ENCODE measurements around the gene GTF2A1. TPM values are rescaled to one million over a fixed set of nuclear protein-coding genes. Genes with fewer than 3 reads are reported as not detected.

Gene GTF2A1
- total RNA-seq (10 to 100 TPM; 32.1 to 33.4 TPM), polyA plus RNA-seq (10 to 100 TPM in 1 of 2 donors, 1 to 10 TPM in 1; 8.5 to 10.7 TPM)
- long read RNA-seq, donor 1, full-length matches to known transcripts: 1 of 7 reads
- long read RNA-seq, donor 1, partial matches to known transcripts: 3 of 7 reads
- long read RNA-seq, donor 1, other reads (novel, unspliced or antisense): 3 of 7 reads
- long read RNA-seq, donor 2, partial matches to known transcripts: 0 of 5 reads
- long read RNA-seq, donor 2, other reads (novel, unspliced or antisense): 5 of 5 reads

GRCh38 chr14:81220830-81221578 is at the start of gene GTF2A1:
Gene GTF2A1 (minus strand): TSS chr14:81220959. CDS start chr14:81220518, 441 bp downstream.
- Histone ChIP-seq H3K27ac (ENCODE audit: low read depth in 1 of 2, low read length in 2 of 2) (peak within 1 kb of the TSS; percentile 96 to 98), H3K36me3 (ENCODE audit: control insufficient read depth in 1 of 2, insufficient read depth in 2 of 2, low read length in 1 of 2) (no peaks in the 10 kb centered on the region), H3K4me1 (ENCODE audit: control insufficient read depth in 1 of 2, insufficient read depth in 2 of 2, low read length in 2 of 2) (peaks cover 3 to 5% of the 10 kb centered on the region in 2 donors), H3K4me3 (ENCODE audit: low read length in 2 of 2) (peak within 1 kb of the TSS; percentile 75 to 99), H3K27me3 (ENCODE audit: control insufficient read depth in 1 of 2, insufficient read depth in 2 of 2, low read length in 1 of 2) (peaks cover 0 to 1% of the 10 kb centered on the region in 2 donors), H3K9me3 (ENCODE audit: control insufficient read depth, low read length) (no peaks in the 10 kb centered on the region)
- 0% methylated on average over 69 to 84 of the region's 84 CpGs for WGBS, 2 donors
- peak; percentile 96 for ATAC-seq (ENCODE audit: low FRiP score)
- intact Hi-C loops (cut with DNase I): no loop called here
- DNase-seq: peak; percentile 97 to 98

- intact Hi-C loops (cut with DNase I): loop anchor here (2.0 to 5.0 kb wide), 3 partner anchors 182 to 192 kb away; no protein-coding TSS in a partner anchor
- no peak overlapping the region for H3K27ac ChIP-seq (ENCODE audit: low read depth in 1 of 2, low read length in 2 of 2)
- no peaks in the 10 kb centered on the region for H3K36me3 ChIP-seq (ENCODE audit: control insufficient read depth in 1 of 2, insufficient read depth in 2 of 2, low read length in 1 of 2)
- H3K9me3 ChIP-seq (ENCODE audit: control insufficient read depth, low read length): no peaks in the 10 kb centered on the region
- DNase-seq (no peak), ATAC-seq (ENCODE audit: low FRiP score) (no peak)
- 64 to 65% methylated on average over 3 of the region's 3 CpGs for WGBS, 2 donors
- no peaks in the 10 kb centered on the region for H3K27me3 ChIP-seq (ENCODE audit: control insufficient read depth in 1 of 2, insufficient read depth in 2 of 2, low read length in 1 of 2)
- no peaks in the 10 kb centered on the region for H3K4me1 ChIP-seq (ENCODE audit: control insufficient read depth in 1 of 2, insufficient read depth in 2 of 2, low read length in 2 of 2)
- no peak overlapping the region for H3K4me3 ChIP-seq (ENCODE audit: low read length in 2 of 2)
Measured at GRCh38 chr14:81269979-81270375, 49.2 kb upstream of the GTF2A1 start.

GRCh38 chr14:81269100-81269978 is 48.6 kb upstream of the GTF2A1 start:
- H3K4me1 ChIP-seq (ENCODE audit: control insufficient read depth in 1 of 2, insufficient read depth in 2 of 2, low read length in 2 of 2): no peaks in the 10 kb centered on the region
- H3K36me3 ChIP-seq (ENCODE audit: control insufficient read depth in 1 of 2, insufficient read depth in 2 of 2, low read length in 1 of 2): no peaks in the 10 kb centered on the region
- ATAC-seq (ENCODE audit: low FRiP score) (peak; percentile 84), DNase-seq (no peak)
- H3K27ac ChIP-seq (ENCODE audit: low read depth in 1 of 2, low read length in 2 of 2): no peak overlapping the region
- no peaks in the 10 kb centered on the region for H3K27me3 ChIP-seq (ENCODE audit: control insufficient read depth in 1 of 2, insufficient read depth in 2 of 2, low read length in 1 of 2)
- intact Hi-C loops (cut with DNase I): loop anchor here (2.0 to 5.0 kb wide), 2 partner anchors 183 to 193 kb away; no protein-coding TSS in a partner anchor
- no peak overlapping the region for H3K4me3 ChIP-seq (ENCODE audit: low read length in 2 of 2)
- 32 to 33% methylated on average over 7 of the region's 7 CpGs for WGBS, 2 donors
- H3K9me3 ChIP-seq (ENCODE audit: control insufficient read depth, low read length): no peaks in the 10 kb centered on the region

GRCh38 chr14:81268016-81268416 is 47.3 kb upstream of the GTF2A1 start:
- 52 to 56% methylated on average over 3 of the region's 3 CpGs for WGBS, 2 donors
- no peak for ATAC-seq (ENCODE audit: low FRiP score)
- intact Hi-C loops (cut with DNase I): loop anchor here (2.0 to 5.0 kb wide), 2 partner anchors 185 to 194 kb away; no protein-coding TSS in a partner anchor

GRCh38 chr14:81265636-81266169 is 44.9 kb upstream of the GTF2A1 start:
- peaks cover 0 to 1% of the 10 kb centered on the region in 2 donors for H3K4me1 ChIP-seq (ENCODE audit: control insufficient read depth in 1 of 2, insufficient read depth in 2 of 2, low read length in 2 of 2)
- no peaks in the 10 kb centered on the region for H3K9me3 ChIP-seq (ENCODE audit: control insufficient read depth, low read length)
- no peaks in the 10 kb centered on the region for H3K36me3 ChIP-seq (ENCODE audit: control insufficient read depth in 1 of 2, insufficient read depth in 2 of 2, low read length in 1 of 2)
- no peak overlapping the region for H3K4me3 ChIP-seq (ENCODE audit: low read length in 2 of 2)
- intact Hi-C loops (cut with DNase I): loop anchor here in 1 of 2 donors (5.0 kb wide), 1 partner anchor 197 kb away; no protein-coding TSS in a partner anchor
- no peak for ATAC-seq (ENCODE audit: low FRiP score)
- no peak overlapping the region for H3K27ac ChIP-seq (ENCODE audit: low read depth in 1 of 2, low read length in 2 of 2)
- no peaks in the 10 kb centered on the region for H3K27me3 ChIP-seq (ENCODE audit: control insufficient read depth in 1 of 2, insufficient read depth in 2 of 2, low read length in 1 of 2)
- WGBS, 2 donors: 74 to 77% methylated on average over 3 of the region's 3 CpGs
- no peak for DNase-seq

More at GRCh38 chr14:81268016-81268416, 47.3 kb upstream of the GTF2A1 start:
- Histone ChIP-seq H3K4me3 (ENCODE audit: low read length in 2 of 2) (no peak overlapping the region), H3K9me3 (ENCODE audit: control insufficient read depth, low read length) (no peaks in the 10 kb centered on the region), H3K27ac (ENCODE audit: low read depth in 1 of 2, low read length in 2 of 2) (no peak overlapping the region), H3K4me1 (ENCODE audit: control insufficient read depth in 1 of 2, insufficient read depth in 2 of 2, low read length in 2 of 2) (peaks cover 0 to 1% of the 10 kb centered on the region in 2 donors), H3K27me3 (ENCODE audit: control insufficient read depth in 1 of 2, insufficient read depth in 2 of 2, low read length in 1 of 2) (no peaks in the 10 kb centered on the region), H3K36me3 (ENCODE audit: control insufficient read depth in 1 of 2, insufficient read depth in 2 of 2, low read length in 1 of 2) (no peaks in the 10 kb centered on the region)
- no peak for DNase-seq

DNA sequence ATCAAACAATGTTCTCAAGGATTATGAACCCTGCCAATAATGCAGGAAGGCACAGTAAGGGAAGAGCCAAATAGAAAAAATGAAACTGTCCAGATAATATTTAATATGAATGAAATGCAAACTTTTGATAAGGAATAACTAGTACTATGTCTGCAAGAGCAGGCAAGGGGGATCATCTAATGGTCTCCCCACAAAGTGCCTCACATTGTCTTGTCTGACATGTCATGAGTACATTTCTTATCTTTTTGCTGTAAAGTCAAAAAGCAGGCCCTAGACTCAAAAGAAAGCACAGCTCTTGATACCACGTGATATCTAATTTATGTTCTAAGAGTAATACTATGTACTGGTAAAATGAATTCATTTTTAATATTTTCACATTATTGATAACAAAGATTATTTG is 43.9 kb upstream of the GTF2A1 start:
- WGBS, 2 donors: 75 to 83% methylated on average over 1 of the region's 1 CpG
- Histone ChIP-seq H3K9me3 (ENCODE audit: control insufficient read depth, low read length) (no peaks in the 10 kb centered on the region), H3K36me3 (ENCODE audit: control insufficient read depth in 1 of 2, insufficient read depth in 2 of 2, low read length in 1 of 2) (no peaks in the 10 kb centered on the region), H3K27me3 (ENCODE audit: control insufficient read depth in 1 of 2, insufficient read depth in 2 of 2, low read length in 1 of 2) (no peaks in the 10 kb centered on the region), H3K4me1 (ENCODE audit: control insufficient read depth in 1 of 2, insufficient read depth in 2 of 2, low read length in 2 of 2) (peaks cover 0 to 1% of the 10 kb centered on the region in 2 donors), H3K27ac (ENCODE audit: low read depth in 1 of 2, low read length in 2 of 2) (no peak overlapping the region), H3K4me3 (ENCODE audit: low read length in 2 of 2) (no peak overlapping the region)
- intact Hi-C loops (cut with DNase I): loop anchor here in 1 of 2 donors (5.0 kb wide), 1 partner anchor 198 kb away; no protein-coding TSS in a partner anchor
- ATAC-seq (ENCODE audit: low FRiP score) (no peak), DNase-seq (no peak)

DNA sequence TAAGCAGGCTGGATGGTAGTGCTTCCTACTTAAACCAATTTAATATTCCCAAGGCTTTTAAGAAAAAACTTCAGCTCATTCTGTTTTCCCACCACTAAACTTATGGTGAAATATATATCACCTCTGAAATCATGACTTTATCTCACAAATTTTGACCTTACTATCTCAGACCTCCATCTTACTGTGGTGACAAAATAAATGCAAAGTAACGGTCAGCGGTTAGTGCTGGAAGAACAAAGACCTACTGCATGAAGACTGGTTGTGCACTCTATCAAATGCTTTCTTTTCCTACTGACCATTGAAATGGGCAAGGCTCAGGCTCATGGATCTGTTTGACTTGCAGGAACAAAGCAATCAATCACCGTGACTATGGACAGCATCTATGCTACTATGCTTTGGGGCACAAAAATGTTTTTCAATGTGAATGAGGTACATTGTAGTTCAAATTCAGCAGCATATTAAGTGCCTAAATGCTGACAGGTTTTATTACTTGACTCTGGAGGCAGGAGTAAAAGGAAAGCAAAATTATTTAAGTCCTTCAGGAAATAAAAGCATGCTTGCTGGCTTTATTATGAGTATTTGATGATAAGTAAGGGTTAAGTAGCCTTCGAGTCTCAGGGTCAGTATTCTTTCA is 43.1 kb upstream of the GTF2A1 start:
- no peaks in the 10 kb centered on the region for H3K36me3 ChIP-seq (ENCODE audit: control insufficient read depth in 1 of 2, insufficient read depth in 2 of 2, low read length in 1 of 2)

More for the DNA sequence above, 43.1 kb upstream of the GTF2A1 start:
- WGBS, 2 donors: 48 to 63% methylated on average over 4 of the region's 4 CpGs
- Histone ChIP-seq H3K4me3 (ENCODE audit: low read length in 2 of 2) (no peak overlapping the region), H3K27ac (ENCODE audit: low read depth in 1 of 2, low read length in 2 of 2) (no peak overlapping the region), H3K4me1 (ENCODE audit: control insufficient read depth in 1 of 2, insufficient read depth in 2 of 2, low read length in 2 of 2) (peaks cover 0 to 1% of the 10 kb centered on the region in 2 donors), H3K9me3 (ENCODE audit: control insufficient read depth, low read length) (no peaks in the 10 kb centered on the region), H3K27me3 (ENCODE audit: control insufficient read depth in 1 of 2, insufficient read depth in 2 of 2, low read length in 1 of 2) (no peaks in the 10 kb centered on the region)
- DNase-seq: no peak
- intact Hi-C loops (cut with DNase I): no loop called here
- ATAC-seq (ENCODE audit: low FRiP score): no peak
